RWPE1 (cell line): ENCODE results near the gene PGR.

Experiments
- CTCF ChIA-PET: fragments of 350-600 bp; sonication (Branson Sonifier 250); formaldehyde crosslinking; extraction: SDS; loops from one replicate; lab custom pipeline; 2021; lab: Yijun Ruan, JAX
- POLR2A ChIA-PET: fragments of 400-600 bp; formaldehyde crosslinking; extraction: SDS; loops from one replicate; lab custom pipeline; 2020; ENCODE audit warnings: antibody characterized with exemption; ENCODE audit not compliant: low non-redundant PET; lab: Yijun Ruan, JAX
- DNase-seq: peaks from one replicate; pipeline ENCODE4 v3.0.0; 2012; ENCODE audit warnings: low spot score
- H3K27ac ChIP-seq: fragments of 450-650 bp; 2 replicates; pipeline ENCODE4 v1.5.1; 2017
- TF ChIP-seq, protein P1 (sequence below): fragments of 450-650 bp; conservative IDR thresholded peaks from 2 replicates; pipeline ENCODE4 v1.5.1; 2017; ENCODE audit warnings: low read depth, mild to moderate bottlenecking

PGR gene

DNA sequence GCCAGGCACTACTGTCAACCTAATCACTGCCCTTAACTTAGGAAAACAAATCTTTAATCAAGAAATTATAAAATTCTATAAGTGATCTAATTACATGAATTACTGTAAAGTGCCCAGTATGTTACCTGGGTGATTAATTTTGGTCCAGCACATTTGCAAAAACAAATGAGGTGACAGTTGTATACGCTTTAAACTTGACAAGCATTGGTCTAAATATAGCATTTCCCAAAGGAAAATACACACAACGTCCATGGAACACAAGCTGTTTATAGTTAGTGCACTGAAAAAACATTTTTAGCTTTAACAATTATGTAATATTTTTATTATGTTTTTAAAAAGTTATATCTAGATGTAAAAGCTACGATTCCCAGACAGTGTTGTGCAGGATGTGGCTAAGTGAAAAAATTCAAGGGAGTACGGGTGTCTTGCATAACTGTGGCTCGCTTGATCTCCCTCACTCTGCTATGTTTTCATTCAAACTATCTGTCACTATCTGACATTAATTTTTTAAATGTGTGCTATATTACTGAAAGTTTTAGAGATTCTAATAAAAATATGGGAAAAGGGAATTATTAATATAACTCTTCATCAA is 38.8 kb downstream of the PGR start:
- TF ChIP-seq, protein P1, sequence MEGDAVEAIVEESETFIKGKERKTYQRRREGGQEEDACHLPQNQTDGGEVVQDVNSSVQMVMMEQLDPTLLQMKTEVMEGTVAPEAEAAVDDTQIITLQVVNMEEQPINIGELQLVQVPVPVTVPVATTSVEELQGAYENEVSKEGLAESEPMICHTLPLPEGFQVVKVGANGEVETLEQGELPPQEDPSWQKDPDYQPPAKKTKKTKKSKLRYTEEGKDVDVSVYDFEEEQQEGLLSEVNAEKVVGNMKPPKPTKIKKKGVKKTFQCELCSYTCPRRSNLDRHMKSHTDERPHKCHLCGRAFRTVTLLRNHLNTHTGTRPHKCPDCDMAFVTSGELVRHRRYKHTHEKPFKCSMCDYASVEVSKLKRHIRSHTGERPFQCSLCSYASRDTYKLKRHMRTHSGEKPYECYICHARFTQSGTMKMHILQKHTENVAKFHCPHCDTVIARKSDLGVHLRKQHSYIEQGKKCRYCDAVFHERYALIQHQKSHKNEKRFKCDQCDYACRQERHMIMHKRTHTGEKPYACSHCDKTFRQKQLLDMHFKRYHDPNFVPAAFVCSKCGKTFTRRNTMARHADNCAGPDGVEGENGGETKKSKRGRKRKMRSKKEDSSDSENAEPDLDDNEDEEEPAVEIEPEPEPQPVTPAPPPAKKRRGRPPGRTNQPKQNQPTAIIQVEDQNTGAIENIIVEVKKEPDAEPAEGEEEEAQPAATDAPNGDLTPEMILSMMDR = no peak
- H3K27ac ChIP-seq = no peak overlapping the region
- ChIA-PET POLR2A (no interaction called here), CTCF (no interaction called here)
- DNase-seq = no peak

DNA sequence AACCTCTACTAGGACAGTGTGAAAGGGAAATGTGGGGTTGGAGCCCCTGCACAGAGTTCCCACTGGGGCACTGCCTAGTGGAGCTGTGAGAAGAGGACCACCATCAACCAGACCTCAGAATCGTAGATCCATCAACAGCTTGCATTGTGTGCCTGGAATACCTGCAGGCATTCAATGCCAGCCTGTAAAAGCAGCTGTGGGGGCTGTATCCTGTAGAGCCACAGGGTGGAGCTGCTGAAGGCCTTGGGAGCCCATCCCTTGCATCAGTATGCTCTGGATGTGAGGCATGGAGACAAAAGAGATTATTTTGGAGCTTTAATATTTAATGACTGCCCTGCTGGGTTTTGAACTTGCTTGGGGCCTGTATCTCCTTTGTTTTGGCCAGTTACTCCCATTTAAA is 46.3 kb downstream of the PGR start:
- TF ChIP-seq, protein P1 = no peak
- no peak overlapping the region for H3K27ac ChIP-seq
- ChIA-PET POLR2A (no interaction called here), CTCF (no interaction called here)
- no peak for DNase-seq

- POLR2A ChIA-PET = no interaction called here
- TF ChIP-seq, protein P1 = no peak
- no peak overlapping the region for H3K27ac ChIP-seq
- no peak for DNase-seq
- CTCF ChIA-PET = no interaction called here
Measured at GRCh38 chr11:101082813-101083212, 46.8 kb downstream of the PGR start.

DNA sequence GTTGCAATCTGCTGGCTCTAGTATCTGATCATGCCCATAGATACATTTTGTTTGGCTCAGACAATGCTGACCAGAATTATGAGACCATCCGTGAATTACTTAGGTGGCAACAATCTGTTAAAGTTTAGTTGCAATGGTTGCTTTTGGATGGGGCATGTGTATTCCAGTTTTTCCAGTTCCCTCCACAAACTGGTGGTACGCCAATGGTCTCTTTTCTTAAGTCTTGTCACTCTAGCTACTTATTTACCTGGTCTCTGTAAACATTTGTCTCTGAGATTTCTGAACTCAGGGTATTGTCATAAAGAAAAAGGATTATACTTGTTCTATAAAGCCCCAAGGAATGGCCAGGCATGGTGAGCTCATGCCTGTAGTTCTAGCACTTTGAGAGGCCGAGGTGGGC is 65.9 kb downstream of the PGR start:
- H3K27ac ChIP-seq = no peak overlapping the region
- ChIA-PET POLR2A (no interaction called here), CTCF (no interaction called here)
- TF ChIP-seq, protein P1 = no peak
- no peak for DNase-seq

DNA sequence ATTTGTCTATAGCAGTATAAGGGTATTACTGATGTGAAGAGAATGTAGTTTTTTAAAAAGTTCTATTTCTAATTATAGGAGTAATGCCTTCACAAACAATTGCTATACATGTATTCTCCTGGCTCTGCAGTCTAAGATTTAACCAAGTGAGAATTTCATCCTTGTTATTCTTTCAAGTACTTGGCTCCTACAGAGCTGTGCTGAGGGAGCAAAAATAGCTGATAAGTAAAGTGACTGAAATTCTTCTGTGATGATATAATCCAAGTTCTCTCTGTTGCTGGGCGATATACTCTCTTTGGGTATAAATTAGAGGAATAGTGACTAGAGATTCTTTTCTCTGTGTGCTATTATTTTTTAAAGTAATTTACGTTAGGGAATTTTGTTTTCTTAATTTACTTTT is 68.0 kb downstream of the PGR start:
- TF ChIP-seq, protein P1 = no peak
- no peak for DNase-seq
- no peak overlapping the region for H3K27ac ChIP-seq
- ChIA-PET CTCF (no interaction called here), POLR2A (no interaction called here)

- DNase-seq = no peak
- no peak overlapping the region for H3K27ac ChIP-seq
- CTCF ChIA-PET = interaction anchor here (0.7 kb wide), 1 partner anchor 1737 kb away, joined by 12 read pairs; no protein-coding TSS in a partner anchor
- POLR2A ChIA-PET = no interaction called here
- TF ChIP-seq, protein P1 = no peak
Measured at GRCh38 chr11:101059331-101059730, 70.3 kb downstream of the PGR start.
